Measurements from ENCODE around the gene SPAG8.

- TF ChIP-seq POLR2A (IDR thresholded peaks at IDR 0.05; ENCODE audit: low read length) (no peak), GATA1 (IDR thresholded peaks at IDR 0.05; ENCODE audit: low read depth, low read length) (no peak)
Observed at GRCh38 chr9:35842795-35843194, 30.7 kb upstream of the SPAG8 start.

Data from erythroblast (primary cell).